Caco-2 (cell line): ENCODE measurements around the gene FN1. TPM values are rescaled to one million over a fixed set of nuclear protein-coding genes. Genes with fewer than 3 reads are reported as not detected.

Source experiments
- BruUV-seq: library from RNA; stranded (reverse); fragments of 400-500 nt; replicated peaks from 2 replicates; lab custom pipeline; 2021; lab: Mats Ljungman, UMichigan
- CTCF ChIA-PET: fragments of 300-600 bp; sonication (Branson Sonifier 250); formaldehyde crosslinking; loops from one replicate; lab custom pipeline; 2022; ENCODE audit warnings: antibody characterized with exemption; lab: Charles Lee
- POLR2A ChIA-PET: fragments of 300-600 bp; sonication (Branson Sonifier 250); formaldehyde crosslinking; loops from one replicate; lab custom pipeline; 2022; ENCODE audit warnings: antibody characterized with exemption; lab: Charles Lee
- DNase-seq, 2 experiments: peaks; one replicate each; pipeline versions ENCODE4 v3.0.0 to v3.0.0-alpha.2; 2020 to 2022
- H3K27me3 ChIP-seq: replicated peaks from 2 replicates; pipeline ENCODE4 v1.6.0; 2011; ENCODE audit warnings: low read length; ENCODE audit not compliant: control insufficient read depth, insufficient read depth
- H3K36me3 ChIP-seq: 2 replicates; pipeline ENCODE4 v1.5.1; 2011; ENCODE audit warnings: low read length; ENCODE audit not compliant: control insufficient read depth, insufficient read depth
- H3K4me1 ChIP-seq: fragments of 250-450 bp; sonication (Bioruptor Pico); 2 replicates; pipeline ENCODE4 v1.5.1; 2020; ENCODE audit warnings: mild to moderate bottlenecking
- H3K4me3 ChIP-seq: 2 replicates; pipeline ENCODE4 v1.5.1; 2011; ENCODE audit warnings: low read depth, mild to moderate bottlenecking, control low read depth, low read length
- H3K9me3 ChIP-seq: fragments of 250-450 bp; sonication (Bioruptor Pico); 2 replicates; pipeline ENCODE4 v1.5.1; 2020; ENCODE audit warnings: mild to moderate bottlenecking, moderate library complexity
- H3K27ac Mint-ChIP-seq: one replicate; pipeline ENCODE4 v1.8.0; 2022; ENCODE audit warnings: mixed read lengths; ENCODE audit not compliant: unreplicated experiment
- H3K27me3 Mint-ChIP-seq: one replicate; pipeline ENCODE4 v1.8.0; 2022; ENCODE audit warnings: mixed read lengths; ENCODE audit not compliant: insufficient read depth, unreplicated experiment
- H3K36me3 Mint-ChIP-seq: one replicate; pipeline ENCODE4 v1.8.0; 2022; ENCODE audit warnings: mild to moderate bottlenecking, mixed read lengths; ENCODE audit not compliant: insufficient read depth, unreplicated experiment
- H3K4me1 Mint-ChIP-seq: one replicate; pipeline ENCODE4 v1.8.0; 2022; ENCODE audit warnings: low read depth, mixed read lengths; ENCODE audit not compliant: unreplicated experiment
- H3K4me3 Mint-ChIP-seq: one replicate; pipeline ENCODE4 v1.8.0; 2022; ENCODE audit warnings: mild to moderate bottlenecking, moderate library complexity, mixed read lengths; ENCODE audit not compliant: unreplicated experiment
- H3K9me3 Mint-ChIP-seq: one replicate; pipeline ENCODE4 v1.8.0; 2022; ENCODE audit warnings: mixed read lengths; ENCODE audit not compliant: unreplicated experiment
- CTCF ChIP-seq, 2 experiments: fragments of 200-600 bp in 1 of 2; IDR thresholded peaks; 1 replicate in 1 of 2; 2 replicates in 1 of 2; pipeline versions ENCODE4 v1.5.1 to v1.8.0; 2011 to 2022; ENCODE audit warnings: antibody characterized with exemption in 1 of 2, control low read depth in 1 of 2, inconsistent platforms in 1 of 2, low read depth in 1 of 2, low read length in 1 of 2, mild to moderate bottlenecking in 1 of 2, moderate library complexity in 1 of 2; ENCODE audit not compliant: insufficient read depth in 1 of 2, severe bottlenecking in 1 of 2, unreplicated experiment in 1 of 2
- intact Hi-C: fragments of 100-400 bp; cut with micrococcal nuclease; formaldehyde crosslinking; loops from one replicate; pipeline ENCODE4 v1.10.0; 2022; ENCODE audit not compliant: unreplicated experiment
- total RNA-seq: library from RNA; stranded (reverse); gene quantifications from 2 replicates; pipeline ENCODE4 v1.2.3, GENCODE V29; 2022

The FN1 gene
- total RNA-seq, 1 experiment from 2014 or later: 3,805 TPM

DNA sequence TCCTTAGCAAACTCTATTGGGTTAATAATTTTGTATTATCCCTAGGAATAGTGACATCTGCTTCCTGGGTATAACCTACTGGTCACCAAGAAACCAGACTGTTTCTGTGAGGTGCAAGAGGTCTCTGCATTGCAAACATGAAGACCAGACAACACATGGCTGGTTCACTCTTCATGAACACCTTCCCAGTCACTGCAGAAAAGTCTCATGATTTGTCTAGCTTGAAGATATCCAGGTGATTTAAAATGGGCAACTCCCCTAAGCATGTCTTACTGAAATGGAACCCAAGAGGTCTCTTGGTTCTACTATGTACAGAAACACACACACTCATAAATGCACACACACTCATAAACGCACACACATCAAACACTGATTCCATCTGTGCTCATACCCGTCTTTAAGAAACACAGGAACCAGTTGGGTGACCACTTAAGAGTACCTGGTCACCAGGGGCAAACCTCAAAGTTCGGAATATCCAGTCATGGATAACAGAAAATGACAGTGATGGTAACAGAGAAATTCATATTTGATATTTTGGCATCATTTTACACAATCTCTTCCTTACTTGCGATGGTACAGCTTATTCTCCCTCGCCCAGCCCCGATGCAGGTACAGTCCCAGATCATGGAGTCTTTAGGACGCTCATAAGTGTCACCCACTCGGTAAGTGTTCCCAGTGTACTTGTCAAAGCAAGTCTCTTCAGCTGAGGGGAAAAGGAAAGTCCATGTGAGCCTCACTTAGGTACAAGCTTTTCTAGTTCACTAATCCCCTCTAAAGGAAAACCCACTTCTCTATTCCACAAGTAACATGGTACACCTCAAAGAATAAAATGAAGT lies 2.9 kb downstream of the FN1 start:
- Histone ChIP-seq H3K4me3 (peak overlapping the region; percentile 99), H3K27me3 (no peaks in the 10 kb centered on the region), H3K9me3 (no peaks in the 10 kb centered on the region), H3K36me3 (peaks cover 7% of the 10 kb centered on the region), H3K4me1 (peaks cover 27% of the 10 kb centered on the region)
- intact Hi-C loops: no loop called here
- peak overlapping the region; percentile 94 for H3K27ac Mint-ChIP-seq
- no TSS peak for BruUV-seq
- CTCF ChIA-PET: no interaction called here
- peak overlapping the region; percentile 84 for H3K4me3 Mint-ChIP-seq
- H3K9me3 Mint-ChIP-seq: no peaks in the 10 kb centered on the region
- TF ChIP-seq CTCF (IDR thresholded peaks at IDR 0.05; ENCODE audit: insufficient read depth in 1 of 2, low read depth in 1 of 2, low read length in 1 of 2, severe bottlenecking in 1 of 2, unreplicated experiment in 1 of 2): no peak
- H3K36me3 Mint-ChIP-seq: peaks cover 92% of the 10 kb centered on the region
- H3K4me1 Mint-ChIP-seq: peaks cover 26% of the 10 kb centered on the region
- POLR2A ChIA-PET: interaction anchor here (2.2 kb wide), 1 partner anchor 13 kb away, joined by 6 read pairs; no protein-coding TSS in a partner anchor
- DNase-seq: no peak
- H3K27me3 Mint-ChIP-seq: no peaks in the 10 kb centered on the region

GRCh38 chr2:215431778-215432758 lies 3.8 kb downstream of the FN1 start:
- intact Hi-C loops: no loop called here
- ChIA-PET POLR2A (interaction anchor here (1.3 to 2.2 kb wide), 2 partner anchors 12 to 187 kb away, joined by 6 to 7 read pairs; no protein-coding TSS in a partner anchor), CTCF (interaction anchor here (1.0 kb wide), 1 partner anchor 22 kb away, joined by 3 read pairs; no protein-coding TSS in a partner anchor)
- Histone ChIP-seq H3K4me3 (no peak overlapping the region), H3K27me3 (no peaks in the 10 kb centered on the region), H3K9me3 (no peaks in the 10 kb centered on the region), H3K4me1 (peaks cover 18% of the 10 kb centered on the region), H3K36me3 (peaks cover 7% of the 10 kb centered on the region)
- Mint-ChIP-seq H3K27me3 (no peaks in the 10 kb centered on the region), H3K9me3 (no peaks in the 10 kb centered on the region), H3K4me1 (peaks cover 24% of the 10 kb centered on the region), H3K4me3 (peak overlapping the region; percentile 84), H3K27ac (peak overlapping the region; percentile 3), H3K36me3 (peaks cover 99% of the 10 kb centered on the region)
- no TSS peak for BruUV-seq
- DNase-seq: no peak
- TF ChIP-seq CTCF (IDR thresholded peaks at IDR 0.05; ENCODE audit: insufficient read depth in 1 of 2, low read depth in 1 of 2, low read length in 1 of 2, severe bottlenecking in 1 of 2, unreplicated experiment in 1 of 2): no peak

DNA sequence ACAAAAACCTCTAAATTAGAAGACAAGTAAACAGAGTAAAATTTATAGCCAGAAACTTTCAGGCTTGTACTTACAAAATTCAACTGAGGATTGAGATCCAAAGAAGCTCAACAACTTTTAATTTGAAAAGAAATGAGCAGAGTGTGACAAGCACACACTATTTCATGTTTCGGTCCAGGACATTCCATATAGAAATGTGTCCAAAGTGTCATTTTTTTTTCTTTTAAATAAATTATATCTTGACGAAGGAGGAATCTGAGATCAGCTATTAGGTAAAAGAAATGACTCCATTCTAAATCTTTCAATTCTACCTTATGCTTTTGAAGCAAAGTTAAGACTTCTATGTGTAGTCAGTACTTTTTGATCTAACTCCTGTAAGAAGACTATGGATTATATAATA lies 4.6 kb downstream of the FN1 start:
- no peaks in the 10 kb centered on the region for H3K9me3 Mint-ChIP-seq
- H3K27me3 Mint-ChIP-seq: no peaks in the 10 kb centered on the region
- peaks cover 18% of the 10 kb centered on the region for H3K4me1 ChIP-seq
- H3K4me1 Mint-ChIP-seq: peaks cover 21% of the 10 kb centered on the region
- no peak overlapping the region for H3K4me3 ChIP-seq
- peak overlapping the region; percentile 45 for H3K27ac Mint-ChIP-seq
- TF ChIP-seq CTCF (IDR thresholded peaks at IDR 0.05; ENCODE audit: insufficient read depth in 1 of 2, low read depth in 1 of 2, low read length in 1 of 2, severe bottlenecking in 1 of 2, unreplicated experiment in 1 of 2): no peak
- H3K36me3 ChIP-seq: peaks cover 7% of the 10 kb centered on the region
- intact Hi-C loops: no loop called here
- H3K27me3 ChIP-seq: no peaks in the 10 kb centered on the region
- CTCF ChIA-PET: interaction anchor here (1.0 kb wide), 1 partner anchor 23 kb away, joined by 3 read pairs; no protein-coding TSS in a partner anchor
- no TSS peak for BruUV-seq
- H3K36me3 Mint-ChIP-seq: peaks cover 99% of the 10 kb centered on the region
- H3K4me3 Mint-ChIP-seq: peak overlapping the region; percentile 56
- no peak for DNase-seq
- POLR2A ChIA-PET: interaction anchor here (0.6 to 1.7 kb wide), 3 partner anchors 12 to 188 kb away, joined by 4 to 7 read pairs (median 5); no protein-coding TSS in a partner anchor
- H3K9me3 ChIP-seq: no peaks in the 10 kb centered on the region
